Liver (tissue), 3 donors: ENCODE data around the gene MAGEA12.
"Not testable (repeated sequence)": the region's sequence is repeated elsewhere in the genome, so short reads cannot be mapped to it uniquely, and the experiment has no call there.

Experiments
- CTCF ChIP-seq: fragments of 150-350 bp; IDR thresholded peaks from 2 replicates; pipeline ENCODE4 v1.5.1; 2017; ENCODE audit warnings: improper control_type of control experiment, low read depth, low read length; ENCODE audit not compliant: missing input control
- EGR1 ChIP-seq, 2 donors: IDR thresholded peaks; 2 replicates each; pipeline ENCODE4 v1.6.1; 2016 to 2018; ENCODE audit warnings: antibody characterized with exemption in 2 of 2, low read depth in 2 of 2
- GABPA ChIP-seq, 2 donors: IDR thresholded peaks in 1 of 2; conservative IDR thresholded peaks in 1 of 2; 2 replicates each; pipeline ENCODE4 v1.6.1; 2016; ENCODE audit warnings: antibody characterized with exemption in 2 of 2, mild to moderate bottlenecking in 1 of 2, moderate library complexity in 1 of 2
- JUND ChIP-seq, 2 donors: IDR thresholded peaks; 2 replicates each; pipeline ENCODE4 v1.6.1; 2016; ENCODE audit warnings: antibody characterized with exemption in 2 of 2
- NR2F2 ChIP-seq: IDR thresholded peaks from 2 replicates; pipeline ENCODE4 v1.6.1; 2016; ENCODE audit warnings: antibody characterized with exemption
- REST ChIP-seq: IDR thresholded peaks from 2 replicates; pipeline ENCODE4 v1.6.1; 2016; ENCODE audit warnings: antibody characterized with exemption, mild to moderate bottlenecking
- TAF1 ChIP-seq: conservative IDR thresholded peaks from 2 replicates; pipeline ENCODE4 v1.6.1; 2016; ENCODE audit warnings: antibody characterized with exemption, mild to moderate bottlenecking
- YY1 ChIP-seq: IDR thresholded peaks from 2 replicates; pipeline ENCODE4 v1.6.1; 2016; ENCODE audit warnings: antibody characterized with exemption, mild to moderate bottlenecking
- ZBTB33 ChIP-seq: IDR thresholded peaks from 2 replicates; pipeline ENCODE4 v1.6.1; 2016; ENCODE audit warnings: antibody characterized with exemption
- TF ChIP-seq, protein P1 (sequence below): IDR thresholded peaks from 2 replicates; pipeline ENCODE4 v1.6.1; 2016; ENCODE audit warnings: antibody characterized with exemption
- donor health status: healthy.
- donor health status: healthy.

DNA sequence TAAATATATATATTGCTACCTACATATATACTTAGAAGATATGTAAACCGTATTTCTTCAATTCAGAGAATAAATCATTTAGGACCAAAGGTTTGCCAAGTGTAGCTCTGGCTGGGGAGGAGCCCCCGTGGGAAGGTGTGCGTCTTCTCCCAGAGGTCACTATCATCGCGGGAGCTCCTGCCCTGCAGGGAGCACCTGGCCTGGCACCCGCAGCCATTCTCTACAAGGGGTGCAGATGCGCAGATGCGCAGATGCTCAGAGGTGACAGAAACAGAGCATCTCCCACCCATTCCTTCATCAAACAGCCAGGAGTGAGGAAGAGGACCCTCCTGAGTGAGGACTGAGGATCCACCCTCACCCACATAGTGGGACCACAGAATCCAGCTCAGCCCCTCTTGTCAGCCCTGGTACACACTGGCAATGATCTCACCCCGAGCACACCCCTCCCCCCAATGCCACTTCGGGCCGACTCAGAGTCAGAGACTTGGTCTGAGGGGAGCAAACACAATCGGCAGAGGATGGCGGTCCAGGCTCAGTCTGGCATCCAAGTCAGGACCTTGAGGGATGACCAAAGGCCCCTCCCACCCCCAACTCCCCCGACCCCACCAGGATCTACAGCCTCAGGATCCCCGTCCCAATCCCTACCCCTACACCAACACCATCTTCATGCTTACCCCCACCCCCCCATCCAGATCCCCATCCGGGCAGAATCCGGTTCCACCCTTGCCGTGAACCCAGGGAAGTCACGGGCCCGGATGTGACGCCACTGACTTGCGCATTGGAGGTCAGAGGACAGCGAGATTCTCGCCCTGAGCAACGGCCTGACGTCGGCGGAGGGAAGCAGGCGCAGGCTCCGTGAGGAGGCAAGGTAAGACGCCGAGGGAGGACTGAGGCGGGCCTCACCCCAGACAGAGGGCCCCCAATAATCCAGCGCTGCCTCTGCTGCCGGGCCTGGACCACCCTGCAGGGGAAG, 19.5 kb upstream of the MAGEA12 start, which contains the start of gene MAGEA2B:
- not testable (repeated sequence) for TF ChIP-seq YY1; CTCF; GABPA (IDR thresholded peaks at IDR 0.05 in 1 of 2, conservative IDR thresholded peaks at IDR 0.05 in 1 of 2); EGR1 (IDR thresholded peaks at IDR 0.05; ENCODE audit: low read depth in 2 of 2); JUND (IDR thresholded peaks at IDR 0.05); TAF1; NR2F2; ZBTB33; REST
- TF ChIP-seq, protein P1, sequence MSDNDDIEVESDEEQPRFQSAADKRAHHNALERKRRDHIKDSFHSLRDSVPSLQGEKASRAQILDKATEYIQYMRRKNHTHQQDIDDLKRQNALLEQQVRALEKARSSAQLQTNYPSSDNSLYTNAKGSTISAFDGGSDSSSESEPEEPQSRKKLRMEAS = not testable (repeated sequence)
